Loucy (cell line): ENCODE results near the gene PROX2.

Experiments
- EZH2phosphoT487 ChIP-seq: fragments of 200-600 bp; IDR thresholded peaks from 2 replicates; pipeline ENCODE4 v1.6.1; 2018; ENCODE audit warnings: antibody characterized with exemption, mild to moderate bottlenecking, moderate library complexity, borderline replicate concordance
- TF ChIP-seq, protein P1 (sequence below): fragments of 200-600 bp; sonication (generic); conservative IDR thresholded peaks from 2 replicates; pipeline ENCODE4 v1.5.1; 2014; ENCODE audit warnings: mild to moderate bottlenecking, antibody characterized with exemption, low read length

- TF ChIP-seq, protein P1, sequence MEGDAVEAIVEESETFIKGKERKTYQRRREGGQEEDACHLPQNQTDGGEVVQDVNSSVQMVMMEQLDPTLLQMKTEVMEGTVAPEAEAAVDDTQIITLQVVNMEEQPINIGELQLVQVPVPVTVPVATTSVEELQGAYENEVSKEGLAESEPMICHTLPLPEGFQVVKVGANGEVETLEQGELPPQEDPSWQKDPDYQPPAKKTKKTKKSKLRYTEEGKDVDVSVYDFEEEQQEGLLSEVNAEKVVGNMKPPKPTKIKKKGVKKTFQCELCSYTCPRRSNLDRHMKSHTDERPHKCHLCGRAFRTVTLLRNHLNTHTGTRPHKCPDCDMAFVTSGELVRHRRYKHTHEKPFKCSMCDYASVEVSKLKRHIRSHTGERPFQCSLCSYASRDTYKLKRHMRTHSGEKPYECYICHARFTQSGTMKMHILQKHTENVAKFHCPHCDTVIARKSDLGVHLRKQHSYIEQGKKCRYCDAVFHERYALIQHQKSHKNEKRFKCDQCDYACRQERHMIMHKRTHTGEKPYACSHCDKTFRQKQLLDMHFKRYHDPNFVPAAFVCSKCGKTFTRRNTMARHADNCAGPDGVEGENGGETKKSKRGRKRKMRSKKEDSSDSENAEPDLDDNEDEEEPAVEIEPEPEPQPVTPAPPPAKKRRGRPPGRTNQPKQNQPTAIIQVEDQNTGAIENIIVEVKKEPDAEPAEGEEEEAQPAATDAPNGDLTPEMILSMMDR: no peak
- no peak for TF ChIP-seq EZH2phosphoT487
Measured at GRCh38 chr14:74891870-74892269, 15.9 kb upstream of the PROX2 start.
